Neural cell (in vitro differentiated cells): Measurements from ENCODE around the gene DCPS.

ENCODE experiments used
- EP300 ChIP-seq: fragments of 450-650 bp; conservative IDR thresholded peaks from 2 replicates; pipeline ENCODE4 v1.6.1; 2014; ENCODE audit warnings: antibody characterized with exemption, mild to moderate bottlenecking, moderate library complexity; ENCODE audit not compliant: poor library complexity, severe bottlenecking
- EZH2 ChIP-seq: fragments of 200-600, 300-800 bp; shearing (Covaris generic), sonication (generic); IDR thresholded peaks from 2 replicates; pipeline ENCODE4 v1.6.1; 2014; ENCODE audit warnings: antibody characterized with exemption, low read length, borderline replicate concordance, mild to moderate bottlenecking; ENCODE audit not compliant: insufficient read depth, poor library complexity, severe bottlenecking
- MXI1 ChIP-seq: fragments of 450-650 bp; conservative IDR thresholded peaks from 2 replicates; pipeline ENCODE4 v1.6.1; 2014; ENCODE audit warnings: antibody characterized with exemption, mild to moderate bottlenecking; ENCODE audit not compliant: poor library complexity, severe bottlenecking
- POLR2AphosphoS5 ChIP-seq: IDR thresholded peaks from 2 replicates; pipeline ENCODE4 v1.6.1; 2012
- RAD21 ChIP-seq: fragments of 450-650 bp; conservative IDR thresholded peaks from 2 replicates; pipeline ENCODE4 v1.6.1; 2014; ENCODE audit warnings: antibody characterized with exemption, mild to moderate bottlenecking, moderate library complexity
- SMC3 ChIP-seq: fragments of 450-650 bp; conservative IDR thresholded peaks from 2 replicates; pipeline ENCODE4 v1.6.1; 2014; ENCODE audit warnings: antibody characterized with exemption, mild to moderate bottlenecking, moderate library complexity; ENCODE audit not compliant: poor library complexity
- TAF1 ChIP-seq: IDR thresholded peaks from 2 replicates; pipeline ENCODE4 v1.6.1; 2012; ENCODE audit warnings: low read depth
- TF ChIP-seq, protein P1 (sequence below): fragments of 450-650 bp; IDR thresholded peaks from 2 replicates; pipeline ENCODE4 v1.5.1; 2014; ENCODE audit warnings: antibody characterized with exemption, mild to moderate bottlenecking, moderate library complexity; ENCODE audit not compliant: poor library complexity, severe bottlenecking
- TF ChIP-seq, protein P2 (sequence below): IDR thresholded peaks from 2 replicates; pipeline ENCODE4 v1.6.1; 2012; ENCODE audit warnings: borderline replicate concordance

DNA sequence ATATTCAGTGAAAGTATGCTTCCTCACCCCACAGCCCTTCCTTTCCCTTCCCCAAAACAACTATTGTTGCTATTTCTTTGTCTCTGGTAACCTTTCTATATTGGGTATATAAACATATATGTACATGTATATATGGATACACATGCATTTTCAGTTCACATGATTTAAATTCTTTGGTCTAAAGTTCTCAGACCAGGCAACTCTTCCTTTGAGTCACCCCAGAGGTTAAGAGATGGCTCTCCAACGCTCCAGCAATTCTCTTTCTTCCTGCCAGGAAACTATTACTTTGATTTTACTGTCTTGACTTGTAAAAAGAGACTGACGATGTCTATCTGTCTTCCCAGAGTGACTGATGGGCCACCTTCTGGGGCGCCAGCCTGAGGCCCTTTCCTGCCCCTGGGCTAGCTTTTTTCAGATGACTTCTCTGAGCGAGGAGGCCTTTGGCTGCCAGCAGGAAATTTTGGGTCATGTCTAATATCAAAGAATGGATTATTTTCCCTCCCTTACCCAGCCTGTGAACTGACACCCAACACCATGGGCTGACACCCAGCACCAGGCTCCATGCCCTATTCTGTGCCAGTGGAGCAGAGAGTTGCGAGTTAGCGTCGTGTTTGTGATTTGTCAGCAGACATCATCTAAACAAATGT, 37.2 kb downstream of the DCPS start:
- no peak for TF ChIP-seq EP300
- TF ChIP-seq, protein P1, sequence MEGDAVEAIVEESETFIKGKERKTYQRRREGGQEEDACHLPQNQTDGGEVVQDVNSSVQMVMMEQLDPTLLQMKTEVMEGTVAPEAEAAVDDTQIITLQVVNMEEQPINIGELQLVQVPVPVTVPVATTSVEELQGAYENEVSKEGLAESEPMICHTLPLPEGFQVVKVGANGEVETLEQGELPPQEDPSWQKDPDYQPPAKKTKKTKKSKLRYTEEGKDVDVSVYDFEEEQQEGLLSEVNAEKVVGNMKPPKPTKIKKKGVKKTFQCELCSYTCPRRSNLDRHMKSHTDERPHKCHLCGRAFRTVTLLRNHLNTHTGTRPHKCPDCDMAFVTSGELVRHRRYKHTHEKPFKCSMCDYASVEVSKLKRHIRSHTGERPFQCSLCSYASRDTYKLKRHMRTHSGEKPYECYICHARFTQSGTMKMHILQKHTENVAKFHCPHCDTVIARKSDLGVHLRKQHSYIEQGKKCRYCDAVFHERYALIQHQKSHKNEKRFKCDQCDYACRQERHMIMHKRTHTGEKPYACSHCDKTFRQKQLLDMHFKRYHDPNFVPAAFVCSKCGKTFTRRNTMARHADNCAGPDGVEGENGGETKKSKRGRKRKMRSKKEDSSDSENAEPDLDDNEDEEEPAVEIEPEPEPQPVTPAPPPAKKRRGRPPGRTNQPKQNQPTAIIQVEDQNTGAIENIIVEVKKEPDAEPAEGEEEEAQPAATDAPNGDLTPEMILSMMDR = no peak
- TF ChIP-seq EZH2 = no peak
- TF ChIP-seq, protein P2, sequence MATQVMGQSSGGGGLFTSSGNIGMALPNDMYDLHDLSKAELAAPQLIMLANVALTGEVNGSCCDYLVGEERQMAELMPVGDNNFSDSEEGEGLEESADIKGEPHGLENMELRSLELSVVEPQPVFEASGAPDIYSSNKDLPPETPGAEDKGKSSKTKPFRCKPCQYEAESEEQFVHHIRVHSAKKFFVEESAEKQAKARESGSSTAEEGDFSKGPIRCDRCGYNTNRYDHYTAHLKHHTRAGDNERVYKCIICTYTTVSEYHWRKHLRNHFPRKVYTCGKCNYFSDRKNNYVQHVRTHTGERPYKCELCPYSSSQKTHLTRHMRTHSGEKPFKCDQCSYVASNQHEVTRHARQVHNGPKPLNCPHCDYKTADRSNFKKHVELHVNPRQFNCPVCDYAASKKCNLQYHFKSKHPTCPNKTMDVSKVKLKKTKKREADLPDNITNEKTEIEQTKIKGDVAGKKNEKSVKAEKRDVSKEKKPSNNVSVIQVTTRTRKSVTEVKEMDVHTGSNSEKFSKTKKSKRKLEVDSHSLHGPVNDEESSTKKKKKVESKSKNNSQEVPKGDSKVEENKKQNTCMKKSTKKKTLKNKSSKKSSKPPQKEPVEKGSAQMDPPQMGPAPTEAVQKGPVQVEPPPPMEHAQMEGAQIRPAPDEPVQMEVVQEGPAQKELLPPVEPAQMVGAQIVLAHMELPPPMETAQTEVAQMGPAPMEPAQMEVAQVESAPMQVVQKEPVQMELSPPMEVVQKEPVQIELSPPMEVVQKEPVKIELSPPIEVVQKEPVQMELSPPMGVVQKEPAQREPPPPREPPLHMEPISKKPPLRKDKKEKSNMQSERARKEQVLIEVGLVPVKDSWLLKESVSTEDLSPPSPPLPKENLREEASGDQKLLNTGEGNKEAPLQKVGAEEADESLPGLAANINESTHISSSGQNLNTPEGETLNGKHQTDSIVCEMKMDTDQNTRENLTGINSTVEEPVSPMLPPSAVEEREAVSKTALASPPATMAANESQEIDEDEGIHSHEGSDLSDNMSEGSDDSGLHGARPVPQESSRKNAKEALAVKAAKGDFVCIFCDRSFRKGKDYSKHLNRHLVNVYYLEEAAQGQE = no peak
- no peak for TF ChIP-seq TAF1
- no peak for TF ChIP-seq RAD21
- TF ChIP-seq SMC3 = no peak
- no peak for TF ChIP-seq POLR2AphosphoS5
- no peak for TF ChIP-seq MXI1
